ENCODE results near the gene LDLRAP1.

- no peak for TF ChIP-seq CTCF (IDR thresholded peaks at IDR 0.05)
- no peak for TF ChIP-seq POLR2A (IDR thresholded peaks at IDR 0.05)
These were observed 13.8 kb upstream of the LDLRAP1 start for GRCh38 chr1:25529518-25530185.
